Measurements from ENCODE around the gene SPHK2. TPM values are rescaled to one million over a fixed set of nuclear protein-coding genes. Genes with fewer than 3 reads are reported as not detected.

Gene SPHK2
- total RNA-seq, 1 experiment from 2014 or later, result 19.9 TPM

GRCh38 chr19:48630296-48631063, 11.2 kb downstream of the SPHK2 start:
- H3K27me3 ChIP-seq (ENCODE audit: insufficient read depth, low read length), result no peaks in the 10 kb centered on the region
- H3K27ac ChIP-seq (ENCODE audit: low read depth, low read length), result peak overlapping the region; percentile 57
- peak overlapping the region; percentile 63 for H3K4me2 ChIP-seq (ENCODE audit: low read length)
- no peaks in the 10 kb centered on the region for H4K20me1 ChIP-seq (ENCODE audit: insufficient read depth)
- ChIA-PET POLR2A (interaction anchor here (1.3 to 2.0 kb wide), 6 partner anchors 10 to 21 kb away, joined by 4 to 22 read pairs (median 6); partner anchors contain the start of genes CA11, RPL18 and SPHK2), RAD21 (ENCODE audit: low non-redundant PET in 1 of 2, low total read pairs in 2 of 2, uncharacterized antibody in 2 of 2, unreplicated experiment in 2 of 2) (interaction anchor here in 1 of 2 experiments (0.9 kb wide), 1 partner anchor 11 kb away, joined by 3 read pairs; the partner anchor contains the start of genes RPL18 and SPHK2), CTCF (interaction anchor here (0.7 to 1.0 kb wide), 2 partner anchors 11 to 140 kb away, joined by 3 to 4 read pairs; partner anchors contain the start of genes RPL18 and SPHK2)
- no TSS peak for BruUV-seq (replicated peaks)
- H2AFZ ChIP-seq (ENCODE audit: low read depth, low read length, poor library complexity, severe bottlenecking), result no peak overlapping the region
- H3K79me2 ChIP-seq (ENCODE audit: insufficient read depth, low read length), result peaks cover 12% of the 10 kb centered on the region
- peaks cover 47 to 64% of the 10 kb centered on the region in 2 experiments for H3K4me1 ChIP-seq (ENCODE audit: control insufficient read depth in 1 of 2, insufficient read depth in 2 of 2, low read length in 2 of 2)
- TF ChIP-seq POLR2A (IDR thresholded peaks at IDR 0.05; ENCODE audit: borderline replicate concordance, extremely low read depth, insufficient read depth, insufficient read length) (peak; percentile 77), MAX (IDR thresholded peaks at IDR 0.05) (no peak)
- H3K9me3 ChIP-seq (ENCODE audit: control insufficient read depth in 1 of 2, insufficient read depth in 1 of 2, low read depth in 1 of 2, low read length in 2 of 2), result no peaks in the 10 kb centered on the region
- peak overlapping the region; percentile 15 to 32; a peak in 2 of 4 replicates for H3K4me3 ChIP-seq (replicated peaks in 1 of 2; ENCODE audit: low read depth in 1 of 2, low read length in 2 of 2)
- H3K9me2 ChIP-seq (ENCODE audit: insufficient read depth), result no peaks in the 10 kb centered on the region
- intact Hi-C loops (cut with micrococcal nuclease), result no loop called here
- H3K36me3 ChIP-seq (ENCODE audit: control insufficient read depth in 1 of 2, insufficient read depth in 2 of 2, low read length in 2 of 2), result peaks cover 2 to 13% of the 10 kb centered on the region in 2 experiments; a peak in 1 of 4 replicates
- H3K9ac ChIP-seq (ENCODE audit: low read length), result peak overlapping the region; percentile 51; the same call in 1 of the 2 replicates
- no peak for DNase-seq (ENCODE audit: low read depth, low spot score)
- ATAC-seq, result peak; percentile 0; the same call in 1 of the 2 replicates

- no peaks in the 10 kb centered on the region for H3K9me2 ChIP-seq (ENCODE audit: insufficient read depth)
- H2AFZ ChIP-seq (ENCODE audit: low read depth, low read length, poor library complexity, severe bottlenecking), result no peak overlapping the region
- no peak for ATAC-seq
- H4K20me1 ChIP-seq (ENCODE audit: insufficient read depth), result no peaks in the 10 kb centered on the region
- CTCF ChIA-PET, result no interaction called here
- RAD21 ChIA-PET (ENCODE audit: low non-redundant PET in 1 of 2, low total read pairs in 2 of 2, uncharacterized antibody in 2 of 2, unreplicated experiment in 2 of 2), result no interaction called here
- peak overlapping the region; percentile 63; the same call in 1 of the 2 replicates for H3K4me2 ChIP-seq (ENCODE audit: low read length)
- no peak overlapping the region for H3K9ac ChIP-seq (ENCODE audit: low read length)
- BruUV-seq (replicated peaks), result no TSS peak
- H3K9me3 ChIP-seq (ENCODE audit: control insufficient read depth in 1 of 2, insufficient read depth in 1 of 2, low read depth in 1 of 2, low read length in 2 of 2), result no peaks in the 10 kb centered on the region
- H3K36me3 ChIP-seq (ENCODE audit: control insufficient read depth in 1 of 2, insufficient read depth in 2 of 2, low read length in 2 of 2), result peaks cover 2 to 13% of the 10 kb centered on the region in 2 experiments; a peak in 1 of 4 replicates
- H3K27ac ChIP-seq (ENCODE audit: low read depth, low read length), result no peak overlapping the region; the same call in 1 of the 2 replicates
- no peaks in the 10 kb centered on the region for H3K27me3 ChIP-seq (ENCODE audit: insufficient read depth, low read length)
- no peak overlapping the region for H3K4me3 ChIP-seq (replicated peaks in 1 of 2; ENCODE audit: low read depth in 1 of 2, low read length in 2 of 2)
- intact Hi-C loops (cut with micrococcal nuclease), result no loop called here
- H3K79me2 ChIP-seq (ENCODE audit: insufficient read depth, low read length), result peaks cover 18% of the 10 kb centered on the region
- POLR2A ChIA-PET, result interaction anchor here (1.4 to 2.0 kb wide), 2 partner anchors 14 to 22 kb away, joined by 4 to 7 read pairs; no protein-coding TSS in a partner anchor
- peaks cover 47 to 70% of the 10 kb centered on the region in 2 experiments for H3K4me1 ChIP-seq (ENCODE audit: control insufficient read depth in 1 of 2, insufficient read depth in 2 of 2, low read length in 2 of 2)
- DNase-seq (ENCODE audit: low read depth, low spot score), result no peak
- TF ChIP-seq REST (IDR thresholded peaks at IDR 0.05; ENCODE audit: low read depth) (no peak), MAX (IDR thresholded peaks at IDR 0.05) (no peak), ELF1 (IDR thresholded peaks at IDR 0.05; ENCODE audit: borderline replicate concordance, low read depth) (no peak), EZH2 (IDR thresholded peaks at IDR 0.05) (no peak), YY1 (IDR thresholded peaks at IDR 0.05; ENCODE audit: extremely low read depth, insufficient replicate concordance, low read depth, low read length) (no peak), SP1 (IDR thresholded peaks at IDR 0.05; ENCODE audit: low read depth) (no peak), ZBTB33 (IDR thresholded peaks at IDR 0.05; ENCODE audit: extremely low read depth, insufficient replicate concordance, low read length) (no peak), EGR1 (IDR thresholded peaks at IDR 0.05; ENCODE audit: low read depth) (no peak), SIN3A (IDR thresholded peaks at IDR 0.05; ENCODE audit: low read depth) (no peak), JUND (IDR thresholded peaks at IDR 0.05) (no peak), CBX3 (IDR thresholded peaks at IDR 0.05; ENCODE audit: low read depth) (no peak), POLR2A (IDR thresholded peaks at IDR 0.05; ENCODE audit: borderline replicate concordance, extremely low read depth, insufficient read depth, insufficient read length) (no peak)
Observed at GRCh38 chr19:48631225-48631624, 11.9 kb downstream of the SPHK2 start.
